ENCODE data around the gene SPTLC2.

DNA sequence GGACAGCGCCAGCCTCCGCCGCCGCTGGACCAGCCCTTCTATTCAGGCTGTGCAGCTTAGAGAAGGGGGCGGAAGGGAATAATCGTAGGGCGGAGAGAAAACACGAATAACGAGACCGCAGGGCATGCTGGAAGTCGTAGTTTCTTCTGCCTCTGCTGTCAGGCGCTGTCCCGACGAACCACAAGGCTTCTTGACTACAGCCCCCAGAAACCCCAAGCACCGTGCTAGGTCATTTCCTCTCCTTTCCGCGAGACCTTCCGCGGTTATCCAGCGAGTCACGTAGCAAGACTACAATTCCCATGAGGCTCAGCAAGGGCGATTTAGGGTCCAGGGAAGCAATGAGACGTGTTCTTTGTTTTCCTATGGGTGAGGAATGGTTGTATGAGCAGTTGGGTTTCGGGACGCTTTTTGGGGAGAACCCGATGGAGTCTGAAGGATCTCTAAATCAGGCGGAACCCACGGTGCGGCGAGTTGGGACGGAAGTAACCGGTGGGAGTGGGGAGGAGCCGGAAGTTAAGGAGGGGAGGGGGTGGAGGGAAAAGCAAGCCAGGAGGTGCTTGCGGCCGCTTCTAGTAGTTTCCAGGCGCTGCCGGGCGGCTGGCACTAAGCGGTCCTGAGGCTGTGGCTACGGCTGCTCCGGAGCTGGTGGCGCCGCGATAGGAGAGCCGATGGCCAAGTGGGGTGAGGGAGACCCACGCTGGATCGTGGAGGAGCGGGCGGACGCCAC, 158.8 kb downstream of the SPTLC2 start, which contains the start of the genes AHSA1 and VIPAS39:
- TF ChIP-seq, protein P1, sequence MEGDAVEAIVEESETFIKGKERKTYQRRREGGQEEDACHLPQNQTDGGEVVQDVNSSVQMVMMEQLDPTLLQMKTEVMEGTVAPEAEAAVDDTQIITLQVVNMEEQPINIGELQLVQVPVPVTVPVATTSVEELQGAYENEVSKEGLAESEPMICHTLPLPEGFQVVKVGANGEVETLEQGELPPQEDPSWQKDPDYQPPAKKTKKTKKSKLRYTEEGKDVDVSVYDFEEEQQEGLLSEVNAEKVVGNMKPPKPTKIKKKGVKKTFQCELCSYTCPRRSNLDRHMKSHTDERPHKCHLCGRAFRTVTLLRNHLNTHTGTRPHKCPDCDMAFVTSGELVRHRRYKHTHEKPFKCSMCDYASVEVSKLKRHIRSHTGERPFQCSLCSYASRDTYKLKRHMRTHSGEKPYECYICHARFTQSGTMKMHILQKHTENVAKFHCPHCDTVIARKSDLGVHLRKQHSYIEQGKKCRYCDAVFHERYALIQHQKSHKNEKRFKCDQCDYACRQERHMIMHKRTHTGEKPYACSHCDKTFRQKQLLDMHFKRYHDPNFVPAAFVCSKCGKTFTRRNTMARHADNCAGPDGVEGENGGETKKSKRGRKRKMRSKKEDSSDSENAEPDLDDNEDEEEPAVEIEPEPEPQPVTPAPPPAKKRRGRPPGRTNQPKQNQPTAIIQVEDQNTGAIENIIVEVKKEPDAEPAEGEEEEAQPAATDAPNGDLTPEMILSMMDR (conservative IDR thresholded peaks at IDR 0.05; ENCODE audit: low read length): no peak
- no peak for TF ChIP-seq EZH2phosphoT487 (IDR thresholded peaks at IDR 0.05; ENCODE audit: borderline replicate concordance)
